ENCODE measurements around the gene NTSR1.

The NTSR1 gene

GRCh38 chr20:62797671-62798532 lies 89.3 kb downstream of the NTSR1 start:
- no peak for DNase-seq (ENCODE audit: low read depth)
- peak overlapping the region; percentile 54 for H3K4me3 ChIP-seq (ENCODE audit: low read depth, low read length)
- in situ Hi-C loops (cut with HindIII; ENCODE audit: low sequenced_read_pairs) = no loop called here
- no peak for TF ChIP-seq CTCF (IDR thresholded peaks at IDR 0.05; ENCODE audit: low read depth, low read length, missing control alignments)

GRCh38 chr20:62799036-62799435 lies 90.4 kb downstream of the NTSR1 start:
- H3K4me3 ChIP-seq (ENCODE audit: low read depth, low read length) = no peak overlapping the region
- in situ Hi-C loops (cut with HindIII; ENCODE audit: low sequenced_read_pairs) = no loop called here
- no peak for DNase-seq (ENCODE audit: low read depth)
- TF ChIP-seq CTCF (IDR thresholded peaks at IDR 0.05; ENCODE audit: low read depth, low read length, missing control alignments) = no peak

GRCh38 chr20:62799459-62799858 lies 90.8 kb downstream of the NTSR1 start:
- no peak for DNase-seq (ENCODE audit: low read depth)

GRCh38 chr20:62799873-62800272 lies 91.2 kb downstream of the NTSR1 start:
- DNase-seq (ENCODE audit: low read depth) = no peak
- TF ChIP-seq CTCF (IDR thresholded peaks at IDR 0.05; ENCODE audit: low read depth, low read length, missing control alignments) = no peak
- in situ Hi-C loops (cut with HindIII; ENCODE audit: low sequenced_read_pairs) = no loop called here
- no peak overlapping the region for H3K4me3 ChIP-seq (ENCODE audit: low read depth, low read length)

More at GRCh38 chr20:62799459-62799858, 90.8 kb downstream of the NTSR1 start:
- H3K4me3 ChIP-seq (ENCODE audit: low read depth, low read length) = no peak overlapping the region
- in situ Hi-C loops (cut with HindIII; ENCODE audit: low sequenced_read_pairs) = no loop called here
- TF ChIP-seq CTCF (IDR thresholded peaks at IDR 0.05; ENCODE audit: low read depth, low read length, missing control alignments) = no peak

GRCh38 chr20:62800314-62801259 lies 92.0 kb downstream of the NTSR1 start:
- H3K4me3 ChIP-seq (ENCODE audit: low read depth, low read length) = no peak overlapping the region
- DNase-seq (ENCODE audit: low read depth) = no peak
- in situ Hi-C loops (cut with HindIII; ENCODE audit: low sequenced_read_pairs) = no loop called here
- no peak for TF ChIP-seq CTCF (IDR thresholded peaks at IDR 0.05; ENCODE audit: low read depth, low read length, missing control alignments)

GRCh38 chr20:62801284-62802010 lies 92.8 kb downstream of the NTSR1 start:
- no peak for DNase-seq (ENCODE audit: low read depth)
- no peak overlapping the region for H3K4me3 ChIP-seq (ENCODE audit: low read depth, low read length)
- in situ Hi-C loops (cut with HindIII; ENCODE audit: low sequenced_read_pairs) = no loop called here
- TF ChIP-seq CTCF (IDR thresholded peaks at IDR 0.05; ENCODE audit: low read depth, low read length, missing control alignments) = no peak
